PC-3 (cell line): Measurements from ENCODE around the gene CDH6.

Experiments used
- CTCF ChIP-seq: fragments of 300-600 bp; sonication (generic); conservative IDR thresholded peaks from 2 replicates; pipeline ENCODE4 v1.5.1; 2017; ENCODE audit warnings: antibody characterized with exemption, low read depth, mild to moderate bottlenecking, low read length
- EZH2 ChIP-seq: fragments of 300-600 bp; sonication (generic); IDR thresholded peaks from one replicate; pipeline ENCODE4 v1.6.1; 2017; ENCODE audit warnings: antibody characterized with exemption, mild to moderate bottlenecking, low read length; ENCODE audit not compliant: unreplicated experiment
- EZH2phosphoT487 ChIP-seq: fragments of 300-600 bp; sonication (generic); IDR thresholded peaks from 2 replicates; pipeline ENCODE4 v1.6.1; 2018; ENCODE audit warnings: mild to moderate bottlenecking, antibody characterized with exemption, low read length, borderline replicate concordance

- TF ChIP-seq EZH2 (no peak), CTCF (no peak), EZH2phosphoT487 (no peak)
These were observed 140.8 kb downstream of the CDH6 start for GRCh38 chr5:31334061-31334860.
